HepG2 (cell line): ENCODE results near the gene PIK3CD. TPM values are rescaled to one million over a fixed set of nuclear protein-coding genes. Genes with fewer than 3 reads are reported as not detected.

Experiments
- ATAC-seq: fragments of 200-7000 bp; cut with Tn5 transposase; 3 replicates; pipeline ENCODE4 v1.9.1; 2020; ENCODE audit warnings: mild to moderate bottlenecking, moderate library complexity
- BruUV-seq: library from RNA; stranded (reverse); fragments of 400-500 nt; replicated peaks from 2 replicates; lab custom pipeline; 2021; lab: Mats Ljungman, UMichigan
- CTCF ChIA-PET: fragments of 300-600 bp; formaldehyde crosslinking; extraction: SDS; loops from one replicate; lab custom pipeline; 2021; ENCODE audit warnings: low total read pairs, inconsistent platforms, low intra/inter-chr PET ratio; lab: Yijun Ruan, JAX
- POLR2A ChIA-PET: fragments of 350-600 bp; sonication (Branson Sonifier 250); formaldehyde crosslinking; loops from one replicate; lab custom pipeline; 2020; ENCODE audit warnings: antibody characterized with exemption, inconsistent platforms; lab: Yijun Ruan, JAX
- DNase-seq: peaks from one replicate; pipeline ENCODE4 v3.0.0-alpha.2; 2015; ENCODE audit warnings: low spot score
- FAIRE-seq: peaks from 3 replicates; lab custom pipeline; 2011; peaks lifted over from hg19 to GRCh38; lab: Jason Lieb, UNC
- H2AFZ ChIP-seq: one replicate; pipeline ENCODE4 v1.6.1; 2011; ENCODE audit warnings: low read length, inconsistent platforms
- H3K27ac ChIP-seq: fragments of 300-600 bp; 3 replicates; pipeline ENCODE4 v1.8.0; 2011; ENCODE audit warnings: mixed run types, mild to moderate bottlenecking, mixed read lengths, low read length, inconsistent platforms; ENCODE audit not compliant: insufficient read depth; ENCODE audit errors: extremely low read length
- H3K27me3 ChIP-seq, 2 experiments: fragments of 200-600 bp in 1 of 2; 2 replicates in 1 of 2; 3 replicates in 1 of 2; pipeline versions ENCODE4 v1.6.0 to v1.8.0; 2011; ENCODE audit warnings: low read length in 2 of 2, mild to moderate bottlenecking in 2 of 2, moderate library complexity in 2 of 2, inconsistent platforms in 1 of 2; ENCODE audit not compliant: insufficient read depth in 2 of 2, control insufficient read depth in 1 of 2
- H3K36me3 ChIP-seq, 2 experiments: fragments of 200-600 bp in 1 of 2; replicated peaks in 1 of 2; 2 replicates in 1 of 2; 3 replicates in 1 of 2; pipeline versions ENCODE4 v1.5.1 to v1.8.0; 2011; ENCODE audit warnings: low read length in 2 of 2, inconsistent platforms in 1 of 2; ENCODE audit not compliant: insufficient read depth in 2 of 2, control insufficient read depth in 1 of 2
- H3K4me1 ChIP-seq: 2 replicates; pipeline ENCODE4 v1.5.1; 2012; ENCODE audit warnings: low read length, inconsistent platforms; ENCODE audit not compliant: insufficient read depth
- H3K4me2 ChIP-seq: 2 replicates; pipeline ENCODE4 v1.6.0; 2011; ENCODE audit warnings: low read depth, low read length, inconsistent platforms
- H3K4me3 ChIP-seq, 3 experiments: fragments of 200-600 bp in 1 of 3; sonication (generic), shearing (Covaris generic) in 1 of 3; replicated peaks in 1 of 3; 2 replicates each; pipeline ENCODE4 v1.5.1; 2011 to 2016; ENCODE audit warnings: low read length in 3 of 3, inconsistent platforms in 2 of 3, low read depth in 2 of 3, mild to moderate bottlenecking in 2 of 3, control low read depth in 1 of 3, mixed read lengths in 1 of 3; ENCODE audit not compliant: insufficient read depth in 1 of 3
- H3K79me2 ChIP-seq: one replicate; pipeline ENCODE4 v1.6.1; 2011; ENCODE audit warnings: low read length, inconsistent platforms; ENCODE audit not compliant: insufficient read depth
- H3K9ac ChIP-seq: 2 replicates; pipeline ENCODE4 v1.6.0; 2011; ENCODE audit warnings: mild to moderate bottlenecking, low read depth, low read length, inconsistent platforms; ENCODE audit not compliant: insufficient read depth
- H3K9me3 ChIP-seq: 2 replicates; pipeline ENCODE4 v1.5.1; 2012; ENCODE audit warnings: mild to moderate bottlenecking, low read length
- H4K20me1 ChIP-seq: 2 replicates; pipeline ENCODE4 v1.6.0; 2011; ENCODE audit warnings: inconsistent platforms, mild to moderate bottlenecking, low read length, moderate library complexity; ENCODE audit not compliant: insufficient read depth
- ARHGAP35 ChIP-seq: sonication (generic); formaldehyde crosslinking; IDR thresholded peaks from 2 replicates; pipeline ENCODE4 v1.9.0; 2022; ENCODE audit warnings: mild to moderate bottlenecking, inconsistent platforms, moderate library complexity, missing genetic modification reagents, borderline replicate concordance
- ARNTL ChIP-seq: sonication (generic); formaldehyde crosslinking; IDR thresholded peaks from 2 replicates; pipeline ENCODE4 v1.4.0; 2020; ENCODE audit warnings: mild to moderate bottlenecking, missing genetic modification reagents
- ASH2L ChIP-seq: fragments of 300-600, 200-600 bp; sonication (generic); IDR thresholded peaks from 2 replicates; pipeline ENCODE4 v1.7.0; 2017; ENCODE audit warnings: low read depth, mild to moderate bottlenecking, moderate library complexity, mixed read lengths, low read length; ENCODE audit not compliant: insufficient read length
- BORCS8-MEF2B ChIP-seq: sonication (generic); formaldehyde crosslinking; IDR thresholded peaks from 2 replicates; pipeline ENCODE4 v1.8.0; 2022; ENCODE audit warnings: mild to moderate bottlenecking, missing genetic modification reagents
- DBP ChIP-seq: sonication (generic); formaldehyde crosslinking; IDR thresholded peaks from 2 replicates; pipeline ENCODE4 v1.4.0; 2020; ENCODE audit warnings: missing genetic modification reagents; ENCODE audit errors: not compliant biosample characterization
- ESRRA ChIP-seq: sonication (generic); formaldehyde crosslinking; IDR thresholded peaks from 2 replicates; pipeline ENCODE4 v1.5.1; 2020; ENCODE audit warnings: mild to moderate bottlenecking, low read depth, missing genetic modification reagents
- FOSL2 ChIP-seq: sonication (generic); formaldehyde crosslinking; IDR thresholded peaks from 2 replicates; pipeline ENCODE4 v1.4.0; 2020; ENCODE audit warnings: missing genetic modification reagents
- HOXA9 ChIP-seq: sonication (generic); formaldehyde crosslinking; IDR thresholded peaks from 2 replicates; pipeline ENCODE4 v1.8.1; 2022; ENCODE audit warnings: missing genetic modification reagents, mild to moderate bottlenecking, moderate library complexity, borderline replicate concordance
- MAFK ChIP-seq, 2 experiments: IDR thresholded peaks in 1 of 2; conservative IDR thresholded peaks in 1 of 2; 2 replicates each; pipeline ENCODE4 v1.6.1; 2011; ENCODE audit warnings: improper control_type of control experiment in 2 of 2, low read length in 2 of 2
- SAFB2 ChIP-seq: sonication (generic); formaldehyde crosslinking; IDR thresholded peaks from 2 replicates; pipeline ENCODE4 v1.5.1; 2020; ENCODE audit warnings: missing genetic modification reagents, low read depth, mild to moderate bottlenecking, borderline replicate concordance
- TEAD3 ChIP-seq: optimal IDR thresholded peaks from 2 replicates; pipeline ENCODE3; 2016; ENCODE audit warnings: borderline replicate concordance
- U2AF1 ChIP-seq: fragments of 200-400 bp; formaldehyde crosslinking; optimal IDR thresholded peaks from 2 replicates; pipeline ENCODE3; 2017; ENCODE audit warnings: mild to moderate bottlenecking, low read depth, low read length
- ZBTB34 ChIP-seq: sonication (generic); formaldehyde crosslinking; IDR thresholded peaks from 2 replicates; pipeline ENCODE4 v1.8.0; 2022; ENCODE audit warnings: mild to moderate bottlenecking, missing genetic modification reagents
- ZBTB38 ChIP-seq: sonication (generic); formaldehyde crosslinking; IDR thresholded peaks from 2 replicates; pipeline ENCODE4 v1.5.1; 2020; ENCODE audit warnings: mild to moderate bottlenecking, missing genetic modification reagents
- ZBTB8A ChIP-seq: sonication (generic); formaldehyde crosslinking; IDR thresholded peaks from 2 replicates; pipeline ENCODE4 v1.4.0; 2020; ENCODE audit warnings: mild to moderate bottlenecking, low read depth, missing genetic modification reagents, borderline replicate concordance
- ZFP82 ChIP-seq: sonication (generic); formaldehyde crosslinking; IDR thresholded peaks from 2 replicates; pipeline ENCODE4 v1.5.1; 2020; ENCODE audit warnings: mild to moderate bottlenecking, missing genetic modification reagents, borderline replicate concordance
- ZNF20 ChIP-seq: sonication (generic); formaldehyde crosslinking; IDR thresholded peaks from 2 replicates; pipeline ENCODE4 v1.4.0; 2020; ENCODE audit warnings: mild to moderate bottlenecking, moderate library complexity, missing genetic modification reagents
- ZNF496 ChIP-seq: sonication (generic); formaldehyde crosslinking; IDR thresholded peaks from 2 replicates; pipeline ENCODE4 v1.8.1; 2023; ENCODE audit warnings: mild to moderate bottlenecking, moderate library complexity, missing genetic modification reagents; ENCODE audit not compliant: insufficient replicate concordance
- WGBS: methylation state at CpG from one replicate; pipeline ENCODE4 v1.1.6; 2017; ENCODE audit warnings: low lambda C conversion rate; 5-methylcytosine and 5-hydroxymethylcytosine counted together
- in situ Hi-C: cut with HindIII; loops from 2 replicates; pipeline ENCODE4 v1.10.0; 2017; ENCODE audit warnings: low pct_unique_long_range_greater_than_20kb; ENCODE audit not compliant: extremely low pct_ligation_motif_present
- intact Hi-C: fragments of 100-400 bp; cut with micrococcal nuclease; formaldehyde crosslinking; loops from one replicate; pipeline ENCODE4 v1.10.0; 2022; ENCODE audit not compliant: unreplicated experiment
- polyA plus RNA-seq, 8 experiments: library from polyadenylated mRNA; depleted of rRNA in 3 of 8; stranded (reverse) in 7 of 8; unstranded in 1 of 8; fragments of >200 nt; fragmentation: Illumina TruSeq in 4 of 8; extraction: Trizol in 4 of 8; gene quantifications; 2 replicates each; pipeline versions ENCODE4 v1.2.1 to v1.2.3, GENCODE V29; 2011 to 2016; ENCODE audit warnings: low read depth in 4 of 8, missing spikeins in 1 of 8, mixed read lengths in 1 of 8; ENCODE audit not compliant: insufficient read depth in 1 of 8
- total RNA-seq, 5 experiments: library from RNA; depleted of rRNA; stranded (reverse); fragments of >200 nt; fragmentation: Illumina TruSeq; extraction: Trizol; gene quantifications; 2 replicates each; pipeline ENCODE4 v1.2.3, GENCODE V29; 2016; ENCODE audit warnings: low read depth in 1 of 5
- TF ChIP-seq, protein P1 (sequence below): IDR thresholded peaks from 2 replicates; pipeline ENCODE4 v1.6.1; 2018; ENCODE audit warnings: missing genetic modification reagents

Gene PIK3CD
- total and polyA plus RNA-seq, 2 of the 13 experiments (the other 11 are each of a cell fraction or from before 2014, with no cell fraction given): 7.1 to 10.0 TPM

DNA sequence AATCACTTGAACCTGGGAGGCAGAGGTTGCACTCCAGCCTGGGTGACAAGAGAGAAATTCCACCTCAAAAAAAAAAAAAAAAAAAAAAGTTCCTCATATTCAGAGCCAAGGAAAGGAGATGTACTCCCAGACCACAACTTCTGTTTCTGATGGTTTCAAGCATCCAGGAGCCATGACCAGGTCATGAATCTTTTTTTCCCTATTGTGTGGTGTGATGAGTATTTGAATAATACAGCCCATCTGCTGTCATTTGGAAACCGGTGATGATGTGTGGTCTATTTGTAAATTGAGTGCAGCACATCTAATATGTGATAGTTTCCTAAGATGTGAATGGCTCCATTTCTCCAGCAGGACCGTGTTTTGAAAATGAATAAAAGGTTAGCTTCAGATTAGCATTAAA, 18.6 kb downstream of the PIK3CD start (continued):
- no peak for TF ChIP-seq DBP (CRISPR knock-in tag)
- TF ChIP-seq ZBTB34: no peak
- TF ChIP-seq SAFB2 (CRISPR knock-in tag): no peak
- TF ChIP-seq ZBTB8A (CRISPR knock-in tag): no peak
- TF ChIP-seq ZNF496: no peak
- no peak for TF ChIP-seq ZBTB38 (CRISPR knock-in tag)
- no peak for TF ChIP-seq ARHGAP35 (CRISPR knock-in tag)

DNA sequence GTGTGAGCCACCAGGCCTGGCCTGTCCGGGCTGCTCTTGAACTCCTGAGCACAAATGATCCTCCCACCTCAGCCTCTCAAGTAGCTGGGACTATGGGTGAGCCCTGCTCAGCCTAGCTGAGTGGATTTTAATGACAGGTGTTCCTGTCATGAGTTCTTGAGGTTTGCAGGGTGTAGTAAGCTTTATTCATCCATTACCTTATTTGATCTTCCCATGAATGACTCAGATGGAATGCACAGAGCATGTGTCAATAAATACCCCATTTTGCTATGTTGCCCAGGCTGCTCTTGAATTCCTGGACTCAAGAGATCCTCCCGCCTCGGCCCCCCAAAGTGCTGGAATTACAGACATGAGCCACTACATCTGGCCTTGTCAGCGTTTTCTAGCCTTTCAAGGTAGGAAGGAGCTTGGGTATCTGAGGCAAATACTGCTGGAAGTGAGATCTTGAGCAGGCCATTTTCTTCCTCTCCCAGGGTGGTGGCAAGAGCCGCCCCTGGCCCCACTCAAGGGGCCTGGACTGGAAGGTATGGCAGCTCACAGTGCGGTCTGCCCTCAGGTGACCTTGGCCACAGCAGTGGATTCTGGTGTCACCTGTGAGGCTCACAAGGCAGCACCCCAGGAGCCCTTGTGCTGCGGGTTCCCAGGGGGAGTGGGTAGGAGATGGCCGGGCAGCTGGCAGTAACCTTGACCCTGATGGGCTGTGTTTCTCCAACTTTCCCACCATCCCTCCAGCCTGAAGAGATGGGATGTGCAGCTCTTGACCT, 20.0 kb downstream of the PIK3CD start:
- Histone ChIP-seq H3K79me2 (no peaks in the 10 kb centered on the region), H4K20me1 (no peaks in the 10 kb centered on the region), H3K9ac (no peak overlapping the region), H3K4me1 (peaks cover 22% of the 10 kb centered on the region), H2AFZ (no peak overlapping the region), H3K27me3 (peaks cover 0 to 12% of the 10 kb centered on the region in 2 experiments; a peak in 2 of 5 replicates), H3K4me2 (peak overlapping the region; percentile 48), H3K36me3 (no peaks in the 10 kb centered on the region), H3K4me3 (peak overlapping the region in 1 of 3 experiments; percentile 22; a peak in 1 of 6 replicates), H3K27ac (no peak overlapping the region), H3K9me3 (no peaks in the 10 kb centered on the region)
- peak; percentile 70 for ATAC-seq
- ChIA-PET CTCF (no interaction called here), POLR2A (interaction anchor here (1.3 kb wide), 1 partner anchor 15 kb away, joined by 4 read pairs; no protein-coding TSS in a partner anchor)
- no peak for FAIRE-seq
- BruUV-seq: no TSS peak
- intact Hi-C loops (no loop called here), in situ Hi-C loops (no loop called here)
- WGBS: 3% methylated on average over 5 of the region's 8 CpGs
- peak; percentile 74 for DNase-seq
- TF ChIP-seq TEAD3 (CRISPR knock-in tag) (peak; percentile 46), ASH2L (peak; percentile 39), FOSL2 (CRISPR knock-in tag) (peak; percentile 45), HOXA9 (CRISPR knock-in tag) (no peak), U2AF1 (no peak), ZFP82 (CRISPR knock-in tag) (no peak), MAFK (conservative IDR thresholded peaks at IDR 0.05 in 1 of 2, IDR thresholded peaks at IDR 0.05 in 1 of 2; ENCODE audit: low read length in 2 of 2) (peak; percentile 75 to 78), ARNTL (CRISPR knock-in tag) (no peak), BORCS8-MEF2B (CRISPR knock-in tag) (no peak), ZNF20 (CRISPR knock-in tag) (no peak), ESRRA (CRISPR knock-in tag) (no peak)
- TF ChIP-seq, protein P1, sequence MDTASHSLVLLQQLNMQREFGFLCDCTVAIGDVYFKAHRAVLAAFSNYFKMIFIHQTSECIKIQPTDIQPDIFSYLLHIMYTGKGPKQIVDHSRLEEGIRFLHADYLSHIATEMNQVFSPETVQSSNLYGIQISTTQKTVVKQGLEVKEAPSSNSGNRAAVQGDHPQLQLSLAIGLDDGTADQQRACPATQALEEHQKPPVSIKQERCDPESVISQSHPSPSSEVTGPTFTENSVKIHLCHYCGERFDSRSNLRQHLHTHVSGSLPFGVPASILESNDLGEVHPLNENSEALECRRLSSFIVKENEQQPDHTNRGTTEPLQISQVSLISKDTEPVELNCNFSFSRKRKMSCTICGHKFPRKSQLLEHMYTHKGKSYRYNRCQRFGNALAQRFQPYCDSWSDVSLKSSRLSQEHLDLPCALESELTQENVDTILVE (CRISPR knock-in tag): no peak
